22Rv1 (cell line): ENCODE measurements around the gene AFF1.
"Not testable (repeated sequence)": the region's sequence is repeated elsewhere in the genome, so short reads cannot be mapped to it uniquely, and the experiment has no call there.

Experiments used
- H3K27ac ChIP-seq: fragments of 450-650 bp; 2 replicates; pipeline ENCODE4 v1.5.1; 2017
- CTCF ChIP-seq: fragments of 450-650 bp; IDR thresholded peaks from 2 replicates; pipeline ENCODE4 v1.5.1; 2017; ENCODE audit warnings: mild to moderate bottlenecking
- ZFX ChIP-seq: fragments of 450-650 bp; IDR thresholded peaks from 2 replicates; pipeline ENCODE4 v1.6.1; 2017; ENCODE audit warnings: antibody characterized with exemption, borderline replicate concordance

The AFF1 gene

DNA sequence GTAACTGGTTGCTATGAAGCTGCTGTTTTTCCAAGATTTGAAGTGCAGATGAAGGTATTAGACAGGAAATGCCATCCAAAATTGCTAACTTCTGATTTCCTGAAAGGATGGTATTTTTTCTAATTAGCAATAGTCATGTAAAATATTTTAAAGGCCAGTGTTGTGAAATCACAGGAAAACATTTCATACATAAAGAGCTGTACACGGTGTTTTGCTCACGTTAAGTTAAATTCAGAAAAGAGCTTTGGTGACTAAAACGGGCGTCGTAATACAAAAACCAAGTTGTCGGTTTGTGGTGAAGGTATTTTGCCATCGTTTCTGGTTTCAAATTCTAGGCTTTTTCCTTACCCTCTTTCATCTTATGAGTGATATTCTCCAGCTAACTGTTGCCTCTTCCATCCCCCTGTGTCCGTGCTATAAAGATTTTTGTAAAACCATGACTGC, 39.8 kb downstream of the AFF1 start:
- H3K27ac ChIP-seq, result no peak overlapping the region
- TF ChIP-seq CTCF, result no peak
- no peak for TF ChIP-seq ZFX

GRCh38 chr4:86975927-86976326, 41.1 kb downstream of the AFF1 start:
- H3K27ac ChIP-seq, result no peak overlapping the region
- TF ChIP-seq CTCF (no peak), ZFX (no peak)

DNA sequence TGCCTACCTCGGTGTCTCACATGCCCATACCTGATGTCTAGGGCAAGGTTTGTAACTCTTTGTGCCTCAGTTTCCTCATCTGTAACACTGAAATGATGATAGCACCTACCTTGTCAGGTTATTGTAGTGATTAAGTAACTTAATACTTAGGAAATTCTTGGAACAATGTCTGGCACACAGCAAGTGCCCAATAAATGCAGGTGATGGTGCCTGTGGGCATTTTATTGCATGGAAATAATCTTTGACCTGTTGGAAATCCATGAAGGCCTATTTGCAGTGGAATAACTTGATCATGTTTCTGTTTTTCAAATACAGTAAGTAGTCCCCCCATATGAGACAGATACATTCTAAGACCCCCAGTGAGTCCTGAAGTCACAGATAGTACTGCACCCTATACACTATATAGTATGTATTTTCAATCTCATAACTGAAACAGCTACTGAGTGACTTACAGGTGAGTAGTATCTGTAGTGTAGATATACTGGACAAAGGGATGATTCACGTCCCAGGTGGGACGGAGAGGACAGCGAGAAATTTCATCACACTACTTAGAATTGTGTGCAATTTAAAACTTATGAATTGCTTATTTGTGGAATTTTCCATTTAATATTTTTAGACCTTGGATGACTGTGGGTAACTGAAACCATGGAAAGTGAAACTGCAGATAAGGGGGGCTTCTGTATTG, 42.1 kb downstream of the AFF1 start:
- H3K27ac ChIP-seq, result peak overlapping the region; percentile 30; the same call in 1 of the 2 replicates
- TF ChIP-seq CTCF (no peak), ZFX (no peak)

DNA sequence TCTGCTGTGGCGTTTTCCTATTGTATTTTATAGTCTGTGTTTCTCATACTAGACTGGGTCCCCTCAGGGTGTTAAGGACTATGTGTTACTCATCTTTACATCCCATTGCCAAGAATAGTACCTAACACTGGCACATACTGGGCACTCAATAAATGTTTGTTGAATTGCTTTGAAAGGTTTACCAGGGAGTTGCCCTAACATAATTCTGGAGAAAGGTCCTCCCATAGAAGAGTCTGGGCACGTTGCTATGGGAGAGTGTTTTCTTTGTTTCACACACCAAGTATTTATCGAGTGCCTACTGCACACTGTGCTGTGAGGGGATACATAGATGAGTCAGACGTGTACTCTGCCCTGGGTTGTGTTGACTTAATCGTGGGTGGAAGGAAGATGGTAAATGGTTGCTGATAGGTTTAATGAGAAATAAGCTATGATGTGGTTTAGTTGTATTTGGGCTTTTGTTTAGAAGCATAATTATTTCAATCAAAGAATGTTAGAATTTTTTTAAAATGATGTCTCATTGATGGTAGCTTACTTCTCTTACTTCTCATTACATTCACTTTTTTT, 42.9 kb downstream of the AFF1 start:
- H3K27ac ChIP-seq, result peak overlapping the region; percentile 30; the same call in 1 of the 2 replicates
- no peak for TF ChIP-seq CTCF

DNA sequence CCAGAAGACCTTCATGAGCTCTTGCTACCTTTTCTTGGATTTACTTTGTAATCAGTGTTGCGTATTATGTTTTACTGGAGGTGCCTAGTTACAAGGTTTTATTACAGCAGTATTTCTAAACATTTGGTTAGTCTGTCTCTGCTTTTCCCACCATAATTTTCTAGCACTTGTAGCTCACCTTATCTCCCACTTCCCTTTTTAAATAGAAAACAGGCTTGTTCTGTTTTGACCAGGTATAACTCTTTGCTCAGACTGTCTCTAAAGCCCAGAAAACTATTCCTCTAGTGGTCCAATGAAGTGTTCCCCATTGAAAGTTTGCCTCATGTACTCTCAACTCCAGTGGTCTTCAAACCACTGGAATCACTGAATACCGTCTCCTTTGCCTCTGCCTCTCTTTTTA, 43.9 kb downstream of the AFF1 start:
- H3K27ac ChIP-seq, result no peak overlapping the region
- TF ChIP-seq ZFX (no peak), CTCF (no peak)

- TF ChIP-seq ZFX (no peak), CTCF (no peak)
- H3K27ac ChIP-seq, result no peak overlapping the region
Observed at GRCh38 chr4:86980230-86980629, 45.4 kb downstream of the AFF1 start.

DNA sequence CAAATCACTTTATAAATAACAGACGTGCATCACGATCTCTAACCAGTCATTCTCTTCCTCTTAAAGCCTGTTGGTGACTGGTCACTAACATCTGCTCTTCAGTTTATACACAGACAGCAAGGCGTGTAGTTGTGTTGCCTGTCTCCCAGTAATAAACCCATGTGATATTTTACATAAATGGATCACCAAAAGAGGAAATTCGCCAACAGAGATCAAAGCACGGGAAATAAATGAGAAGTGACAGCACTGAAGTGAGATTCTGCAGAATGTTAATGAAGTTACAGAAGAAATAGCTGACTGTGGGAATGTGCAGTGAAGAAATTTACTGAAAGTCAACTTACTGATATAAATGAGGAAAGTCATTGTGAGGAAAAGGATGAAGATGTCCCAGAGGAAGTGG, 47.0 kb downstream of the AFF1 start:
- TF ChIP-seq CTCF, result no peak
- TF ChIP-seq ZFX, result no peak

DNA sequence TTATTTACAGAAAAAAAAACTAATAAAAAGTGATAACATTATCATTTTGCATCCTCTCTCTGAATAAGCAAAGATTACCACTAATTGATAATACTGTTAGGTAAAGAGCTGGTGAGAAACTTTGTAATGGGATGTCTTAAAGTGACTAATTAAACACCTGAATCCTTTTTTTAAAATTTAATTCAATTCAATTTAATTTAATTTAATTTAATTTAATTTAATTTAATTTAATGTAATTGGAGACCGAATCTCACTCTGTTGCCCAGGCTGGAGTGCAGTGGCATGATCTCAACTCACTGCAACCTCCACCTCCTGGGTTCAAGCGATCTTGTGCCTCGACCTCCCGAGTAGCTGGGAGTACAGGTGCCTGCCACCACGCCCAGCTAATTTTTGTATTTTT, 51.0 kb downstream of the AFF1 start:
- not testable (repeated sequence) for H3K27ac ChIP-seq

More for the DNA sequence above, 47.0 kb downstream of the AFF1 start:
- H3K27ac ChIP-seq, result no peak overlapping the region

- not testable (repeated sequence) for H3K27ac ChIP-seq
Observed at GRCh38 chr4:86989658-86990057, 54.8 kb downstream of the AFF1 start.
